HG03520 (cell line): ENCODE measurements around the gene SUCLG2.

Experiments used
- ATAC-seq: cut with Tn5 transposase; IDR thresholded peaks from one replicate; pipeline ENCODE4 v1.9.1; 2021; ENCODE audit warnings: mild to moderate bottlenecking, moderate library complexity; ENCODE audit not compliant: unreplicated experiment

Gene SUCLG2

GRCh38 chr3:67654099-67654843, at the start of gene SUCLG2:
Gene SUCLG2 (minus strand): TSS chr3:67654612. CDS start chr3:67654586, 26 bp downstream.
- ATAC-seq = peak; percentile 69

GRCh38 chr3:67700596-67700995, 46.2 kb upstream of the SUCLG2 start:
- no peak for ATAC-seq

GRCh38 chr3:67699882-67700281, 45.5 kb upstream of the SUCLG2 start:
- no peak for ATAC-seq

GRCh38 chr3:67692621-67693020, 38.2 kb upstream of the SUCLG2 start:
- ATAC-seq = no peak

GRCh38 chr3:67691926-67692325, 37.5 kb upstream of the SUCLG2 start:
- no peak for ATAC-seq

GRCh38 chr3:67691207-67691606, 36.8 kb upstream of the SUCLG2 start:
- no peak for ATAC-seq

GRCh38 chr3:67689806-67690205, 35.4 kb upstream of the SUCLG2 start:
- ATAC-seq = no peak

GRCh38 chr3:67688231-67688630, 33.8 kb upstream of the SUCLG2 start:
- ATAC-seq = no peak

GRCh38 chr3:67686069-67686468, 31.7 kb upstream of the SUCLG2 start:
- ATAC-seq = no peak

GRCh38 chr3:67685499-67685898, 31.1 kb upstream of the SUCLG2 start:
- ATAC-seq = peak; percentile 100

- no peak for ATAC-seq
Measured at GRCh38 chr3:67684211-67684610, 29.8 kb upstream of the SUCLG2 start.

GRCh38 chr3:67683522-67683921, 29.1 kb upstream of the SUCLG2 start:
- no peak for ATAC-seq

GRCh38 chr3:67678665-67679064, 24.3 kb upstream of the SUCLG2 start:
- peak; percentile 77 for ATAC-seq

GRCh38 chr3:67674055-67674454, 19.6 kb upstream of the SUCLG2 start:
- ATAC-seq = no peak

GRCh38 chr3:67662733-67663132, 8.3 kb upstream of the SUCLG2 start:
- ATAC-seq = no peak

- no peak for ATAC-seq
Measured at GRCh38 chr3:67661089-67661488, 6.7 kb upstream of the SUCLG2 start.

GRCh38 chr3:67657192-67657591, 2.8 kb upstream of the SUCLG2 start:
- ATAC-seq = no peak

GRCh38 chr3:67656614-67657013, 2.2 kb upstream of the SUCLG2 start:
- ATAC-seq = no peak

- peak; percentile 44 for ATAC-seq
Measured at GRCh38 chr3:67655364-67656121, 1.1 kb upstream of the SUCLG2 start.

- ATAC-seq = no peak
Measured at GRCh38 chr3:67654844-67655177, 399 bp upstream of the SUCLG2 start.

- ATAC-seq = peak; percentile 15
Measured at GRCh38 chr3:67653425-67654098, 850 bp downstream of the SUCLG2 start.

- ATAC-seq = no peak
Measured at GRCh38 chr3:67650084-67650483, 4.3 kb downstream of the SUCLG2 start.
